ENCODE measurements around the gene PCSK5. TPM values are rescaled to one million over a fixed set of nuclear protein-coding genes. Genes with fewer than 3 reads are reported as not detected.

PCSK5 gene
- total and polyA plus RNA-seq, 2 of the 8 experiments (the other 6 are each of a cell fraction or from before 2014, with no cell fraction given): 5.5 to 10.7 TPM

GRCh38 chr9:75976549-75976948 is 86.1 kb downstream of the PCSK5 start:
- Histone ChIP-seq H3K79me2 (ENCODE audit: control insufficient read depth in 1 of 2, insufficient read depth in 2 of 2, low read length in 2 of 2) (peaks cover 0 to 7% of the 10 kb centered on the region in 2 experiments; a peak in 2 of 4 replicates), H3K23me2 (ENCODE audit: low read depth, low read length) (no peaks in the 10 kb centered on the region), H2BK15ac (ENCODE audit: low read length) (no peak overlapping the region), H2BK12ac (ENCODE audit: low read depth, low read length) (no peak overlapping the region), H4K91ac (replicated peaks; ENCODE audit: insufficient read length, low read length) (no peak overlapping the region), H3K4me3 (ENCODE audit: extremely low read depth in 1 of 4, insufficient read depth in 2 of 4, low read depth in 3 of 4, low read length in 4 of 4) (no peak overlapping the region), H3K27me3 (replicated peaks in 1 of 4; ENCODE audit: control insufficient read depth in 3 of 4, extremely low read depth in 1 of 4, insufficient read depth in 3 of 4, low read length in 3 of 4) (no peaks in the 10 kb centered on the region), H3K9ac (replicated peaks in 1 of 4; ENCODE audit: extremely low read depth in 1 of 4, low read depth in 3 of 4, low read length in 3 of 4) (no peak overlapping the region), H2AFZ (ENCODE audit: low read length) (no peak overlapping the region), H4K5ac (ENCODE audit: insufficient read length, low read depth, low read length) (no peak overlapping the region), H3K23ac (ENCODE audit: insufficient read length) (no peak overlapping the region), H4K8ac (ENCODE audit: extremely low read depth, insufficient read depth, low read length) (no peak overlapping the region), H2BK5ac (ENCODE audit: low read depth, low read length) (no peak overlapping the region), H3K56ac (replicated peaks; ENCODE audit: insufficient read length, low read depth, low read length) (no peak overlapping the region), H3K27ac (ENCODE audit: low read depth, low read length) (no peak overlapping the region), H3K36me3 (ENCODE audit: control insufficient read depth in 2 of 4, insufficient read depth in 4 of 4, low read length in 3 of 4) (no peaks in the 10 kb centered on the region), H2AK5ac (ENCODE audit: low read depth, low read length) (no peak overlapping the region), H3K4me1 (replicated peaks in 1 of 4; ENCODE audit: control insufficient read depth in 3 of 4, insufficient read depth in 4 of 4, low read length in 3 of 4) (peaks cover 8 to 18% (median 10%) of the 10 kb centered on the region in 4 experiments), H3K79me1 (ENCODE audit: low read depth, low read length) (no peaks in the 10 kb centered on the region), H3K4me2 (ENCODE audit: insufficient read depth in 1 of 2, low read depth in 2 of 2, low read length in 2 of 2) (no peak overlapping the region), H2BK120ac (replicated peaks; ENCODE audit: low read depth, low read length) (no peak overlapping the region), H3K18ac (ENCODE audit: extremely low read depth, low read length) (no peak overlapping the region), H3K4ac (replicated peaks; ENCODE audit: insufficient read length, low read depth, low read length) (no peak overlapping the region), H4K20me1 (replicated peaks in 1 of 2; ENCODE audit: control insufficient read depth in 1 of 2, insufficient read depth in 2 of 2, low read length in 2 of 2) (no peaks in the 10 kb centered on the region), H3K9me3 (ENCODE audit: insufficient read depth in 2 of 2, low read depth in 1 of 2, low read length in 1 of 2) (no peaks in the 10 kb centered on the region), H3K14ac (ENCODE audit: insufficient read length) (no peak overlapping the region), H2BK20ac (ENCODE audit: low read length) (no peak overlapping the region)
- CTCF ChIA-PET (ENCODE audit: partially characterized antibody): interaction anchor here (0.6 to 1.7 kb wide), 2 partner anchors 18 to 321 kb away, joined by 3 to 8 read pairs; no protein-coding TSS in a partner anchor
- POLR2A ChIA-PET (ENCODE audit: partially characterized antibody): no interaction called here
- FAIRE-seq: no peak
- DNase-seq (ENCODE audit: low read depth in 1 of 2, low spot score in 2 of 2): no peak
- TF ChIP-seq EGR1 (IDR thresholded peaks at IDR 0.05; ENCODE audit: borderline replicate concordance, low read depth, low read length) (no peak), MAFK (IDR thresholded peaks at IDR 0.05; ENCODE audit: low read depth, low read length) (no peak), TCF12 (IDR thresholded peaks at IDR 0.05; ENCODE audit: low read depth, low read length) (no peak), POLR2A (IDR thresholded peaks at IDR 0.05; ENCODE audit: control extremely low read depth in 1 of 2, low read depth in 2 of 2, low read length in 2 of 2) (no peak), RNF2 (IDR thresholded peaks at IDR 0.05; ENCODE audit: borderline replicate concordance, low read depth, low read length, missing control alignments, poor library complexity, severe bottlenecking) (no peak), POU5F1 (IDR thresholded peaks at IDR 0.05; ENCODE audit: low read depth, low read length) (no peak), TAF7 (optimal IDR thresholded peaks at IDR 0.05; ENCODE audit: borderline replicate concordance, low read depth, low read length) (no peak)
